Gastrocnemius medialis (tissue), 4 donors: Measurements from ENCODE around the gene GRID1. TPM values are rescaled to one million over a fixed set of nuclear protein-coding genes. Genes with fewer than 3 reads are reported as not detected.

ENCODE experiments used
- ATAC-seq, 2 donors: fragments of 150-250 bp; one replicate each; pipeline ENCODE4 v1.9.1; 2016
- DNase-seq, 2 donors: peaks; one replicate each; pipeline ENCODE4 v3.0.0-alpha.2; 2019
- H3K27ac ChIP-seq, 4 donors: fragments of 200-600 bp; sonication (generic); 1 replicate in 1 of 4; 2 replicates in 3 of 4; pipeline ENCODE4 v1.5.1; 2016 to 2018; ENCODE audit warnings: mild to moderate bottlenecking in 2 of 4, moderate library complexity in 1 of 4
- H3K27me3 ChIP-seq, 3 donors: fragments of 200-600 bp; sonication (generic) in 2 of 3; 1 replicate in 1 of 3; 2 replicates in 2 of 3; pipeline versions ENCODE4 v1.5.1 to v1.6.0; 2016 to 2019; ENCODE audit warnings: mild to moderate bottlenecking in 1 of 3, moderate library complexity in 1 of 3
- H3K36me3 ChIP-seq, 2 donors: fragments of 200-600 bp; sonication (generic) in 1 of 2; one replicate each; pipeline ENCODE4 v1.5.1; 2017 to 2018
- H3K4me1 ChIP-seq, 2 donors: fragments of 200-600 bp; sonication (generic) in 1 of 2; one replicate each; pipeline ENCODE4 v1.5.1; 2016 to 2017; ENCODE audit warnings: mild to moderate bottlenecking in 2 of 2
- H3K4me3 ChIP-seq, 4 donors: fragments of 200-600 bp; sonication (generic) in 3 of 4; 1 replicate in 1 of 4; 2 replicates in 3 of 4; pipeline ENCODE4 v1.5.1; 2016 to 2019; ENCODE audit warnings: mild to moderate bottlenecking in 2 of 4
- H3K9me3 ChIP-seq, 3 donors: fragments of 200-600 bp; sonication (generic) in 2 of 3; 1 replicate in 1 of 3; 2 replicates in 2 of 3; pipeline ENCODE4 v1.5.1; 2016 to 2019
- CTCF ChIP-seq, 5 experiments: fragments of 450-650 bp in 3 of 5; fragments of 200-600 bp in 2 of 5; sonication (generic) in 2 of 5; IDR thresholded peaks in 4 of 5; conservative IDR thresholded peaks in 1 of 5; 1 replicate in 4 of 5; 2 replicates in 1 of 5; pipeline ENCODE4 v1.5.1; 2016 to 2019; ENCODE audit warnings: antibody characterized with exemption in 5 of 5, mild to moderate bottlenecking in 3 of 5, moderate library complexity in 3 of 5
- POLR2A ChIP-seq, 2 donors: fragments of 450-650 bp; IDR thresholded peaks; one replicate each; pipeline ENCODE4 v1.6.1; 2017; ENCODE audit warnings: antibody characterized with exemption in 2 of 2, mild to moderate bottlenecking in 2 of 2, moderate library complexity in 2 of 2
- in situ Hi-C, 4 donors: fragments of 200-750 bp; cut with MboI; loops; one replicate each; pipeline versions ENCODE4 v1.15.0 to v1.8.0; 2017; ENCODE audit warnings: low sequenced_read_pairs in 4 of 4
- intact Hi-C: fragments of 100-400 bp; cut with DNase I; formaldehyde crosslinking; loops from one replicate; pipeline ENCODE4 v1.15.1; 2023; ENCODE audit warnings: low total_unique reads
- total RNA-seq, 4 donors: library from RNA; depleted of rRNA; stranded (reverse); fragments of >200 nt; gene quantifications; one replicate each; pipeline versions ENCODE4 v1.1.0 to v1.2.3, GENCODE V29; 2016

Gene GRID1
- total RNA-seq, 4 donors from 2014 or later, result 0.17 to 1.4 (median 0.79) TPM

GRCh38 chr10:85888004-85888403, 478.6 kb downstream of the GRID1 start:
- no peak overlapping the region for H3K27ac ChIP-seq
- no peaks in the 10 kb centered on the region for H3K27me3 ChIP-seq
- H3K4me1 ChIP-seq, result no peaks in the 10 kb centered on the region
- intact Hi-C loops, result no loop called here
- TF ChIP-seq POLR2A (IDR thresholded peaks at IDR 0.05) (no peak), CTCF (IDR thresholded peaks at IDR 0.05 in 4 of 5, conservative IDR thresholded peaks at IDR 0.05 in 1 of 5) (no peak)
- no peaks in the 10 kb centered on the region for H3K36me3 ChIP-seq
- DNase-seq, result no peak
- in situ Hi-C loops, result no loop called here
- H3K4me3 ChIP-seq, result no peak overlapping the region
- no peaks in the 10 kb centered on the region for H3K9me3 ChIP-seq
- ATAC-seq, result no peak

- in situ Hi-C loops, result no loop called here
- TF ChIP-seq CTCF (IDR thresholded peaks at IDR 0.05 in 4 of 5, conservative IDR thresholded peaks at IDR 0.05 in 1 of 5) (no peak), POLR2A (IDR thresholded peaks at IDR 0.05) (no peak)
- intact Hi-C loops, result loop anchor here (5.0 kb wide), 1 partner anchor 1827 kb away; no protein-coding TSS in a partner anchor
- ATAC-seq (no peak), DNase-seq (no peak)
- Histone ChIP-seq H3K9me3 (no peaks in the 10 kb centered on the region), H3K27ac (no peak overlapping the region), H3K36me3 (no peaks in the 10 kb centered on the region), H3K4me1 (no peaks in the 10 kb centered on the region), H3K27me3 (no peaks in the 10 kb centered on the region), H3K4me3 (no peak overlapping the region)
Observed at GRCh38 chr10:85874208-85874607, 492.4 kb downstream of the GRID1 start.

GRCh38 chr10:85873063-85873462, 493.5 kb downstream of the GRID1 start:
- TF ChIP-seq CTCF (IDR thresholded peaks at IDR 0.05 in 4 of 5, conservative IDR thresholded peaks at IDR 0.05 in 1 of 5) (no peak), POLR2A (IDR thresholded peaks at IDR 0.05) (no peak)
- intact Hi-C loops, result loop anchor here (5.0 kb wide), 1 partner anchor 1826 kb away; no protein-coding TSS in a partner anchor
- no peak overlapping the region for H3K27ac ChIP-seq
- H3K4me1 ChIP-seq, result no peaks in the 10 kb centered on the region
- H3K9me3 ChIP-seq, result no peaks in the 10 kb centered on the region
- ATAC-seq (no peak), DNase-seq (no peak)
- H3K4me3 ChIP-seq, result no peak overlapping the region
- H3K27me3 ChIP-seq, result no peaks in the 10 kb centered on the region
- no peaks in the 10 kb centered on the region for H3K36me3 ChIP-seq
- in situ Hi-C loops, result no loop called here

- H3K36me3 ChIP-seq, result no peaks in the 10 kb centered on the region
- H3K4me1 ChIP-seq, result peaks cover 0 to 4% of the 10 kb centered on the region in 2 donors
- in situ Hi-C loops, result no loop called here
- no peak for DNase-seq
- TF ChIP-seq CTCF (IDR thresholded peaks at IDR 0.05 in 4 of 5, conservative IDR thresholded peaks at IDR 0.05 in 1 of 5), result no peak
- no peak for TF ChIP-seq POLR2A (IDR thresholded peaks at IDR 0.05)
- ATAC-seq, result no peak
- no peak overlapping the region for H3K4me3 ChIP-seq
- no peaks in the 10 kb centered on the region for H3K9me3 ChIP-seq
- H3K27ac ChIP-seq, result no peak overlapping the region
- intact Hi-C loops, result no loop called here
- H3K27me3 ChIP-seq, result no peaks in the 10 kb centered on the region
Observed at GRCh38 chr10:85868627-85869499, 497.7 kb downstream of the GRID1 start.
